Urinary bladder (tissue), 4 donors: ENCODE data around the gene NCAM1. TPM values are rescaled to one million over a fixed set of nuclear protein-coding genes. Genes with fewer than 3 reads are reported as not detected.
A peak's percentile ranks its signal among the peaks of the same experiment; 100 is the strongest.
"Not testable (repeated sequence)": the region's sequence is repeated elsewhere in the genome, so short reads cannot be mapped to it uniquely, and the experiment has no call there.

Experiments used
- DNase-seq: peaks from one replicate; pipeline ENCODE4 v3.0.0-alpha.2; 2015; ENCODE audit errors: extremely low spot score
- H3K27ac ChIP-seq: one replicate; pipeline ENCODE4 v1.5.1; 2013; ENCODE audit warnings: low read depth, mild to moderate bottlenecking, moderate library complexity
- H3K36me3 ChIP-seq: one replicate; pipeline ENCODE4 v1.6.1; 2013; ENCODE audit warnings: mild to moderate bottlenecking, moderate library complexity; ENCODE audit not compliant: insufficient read depth
- H3K4me1 ChIP-seq: one replicate; pipeline ENCODE4 v1.6.1; 2013; ENCODE audit warnings: mild to moderate bottlenecking, moderate library complexity; ENCODE audit not compliant: insufficient read depth
- H3K4me3 ChIP-seq: one replicate; pipeline ENCODE4 v1.5.1; 2013; ENCODE audit warnings: low read depth, low read length
- WGBS: extraction: QIAGEN DNeasy Blood & Tissue Kit; methylation state at CpG from one replicate; pipeline ENCODE4 v1.1.7; 2013; 5-methylcytosine and 5-hydroxymethylcytosine counted together
- polyA plus RNA-seq: library from polyadenylated mRNA; stranded (reverse); fragments of 200-250 nt; gene quantifications from one replicate; pipeline ENCODE4 v1.2.3, GENCODE V29; 2013
- total RNA-seq: library from RNA; depleted of rRNA; stranded (reverse); fragments of >200 nt; gene quantifications from one replicate; pipeline ENCODE4 v1.2.3, GENCODE V29; 2014
- donor health status: healthy with polysubstance abuse.
- donor health status: healthy.

Gene NCAM1
- total and polyA plus RNA-seq, 2 donors: 79.1 to 114 TPM

DNA sequence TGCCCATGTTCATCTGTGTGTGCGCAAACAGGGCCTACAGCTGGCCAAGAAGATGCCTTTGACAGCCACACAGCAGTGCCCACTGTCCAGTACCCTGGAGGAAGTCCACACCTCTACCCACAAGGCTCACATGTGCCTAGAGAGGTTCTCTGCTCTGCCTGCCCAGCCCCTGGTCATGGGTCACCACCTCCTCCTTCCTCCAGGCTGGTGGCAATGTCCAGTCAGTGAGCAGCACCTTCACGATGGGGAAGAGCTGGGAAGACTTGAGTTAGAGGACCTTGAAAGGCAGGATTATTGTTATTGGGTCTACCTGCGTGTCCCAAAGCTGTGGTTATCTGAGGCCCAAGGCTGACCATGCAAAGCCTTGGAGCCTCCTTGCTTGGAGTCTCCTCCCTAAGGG lies 324.8 kb downstream of the NCAM1 start:
- Histone ChIP-seq H3K4me1 (no peaks in the 10 kb centered on the region), H3K36me3 (no peaks in the 10 kb centered on the region), H3K27ac (no peak overlapping the region), H3K4me3 (no peak overlapping the region)
- DNase-seq: no peak
- WGBS: 98% methylated on average over 3 of the region's 3 CpGs

DNA sequence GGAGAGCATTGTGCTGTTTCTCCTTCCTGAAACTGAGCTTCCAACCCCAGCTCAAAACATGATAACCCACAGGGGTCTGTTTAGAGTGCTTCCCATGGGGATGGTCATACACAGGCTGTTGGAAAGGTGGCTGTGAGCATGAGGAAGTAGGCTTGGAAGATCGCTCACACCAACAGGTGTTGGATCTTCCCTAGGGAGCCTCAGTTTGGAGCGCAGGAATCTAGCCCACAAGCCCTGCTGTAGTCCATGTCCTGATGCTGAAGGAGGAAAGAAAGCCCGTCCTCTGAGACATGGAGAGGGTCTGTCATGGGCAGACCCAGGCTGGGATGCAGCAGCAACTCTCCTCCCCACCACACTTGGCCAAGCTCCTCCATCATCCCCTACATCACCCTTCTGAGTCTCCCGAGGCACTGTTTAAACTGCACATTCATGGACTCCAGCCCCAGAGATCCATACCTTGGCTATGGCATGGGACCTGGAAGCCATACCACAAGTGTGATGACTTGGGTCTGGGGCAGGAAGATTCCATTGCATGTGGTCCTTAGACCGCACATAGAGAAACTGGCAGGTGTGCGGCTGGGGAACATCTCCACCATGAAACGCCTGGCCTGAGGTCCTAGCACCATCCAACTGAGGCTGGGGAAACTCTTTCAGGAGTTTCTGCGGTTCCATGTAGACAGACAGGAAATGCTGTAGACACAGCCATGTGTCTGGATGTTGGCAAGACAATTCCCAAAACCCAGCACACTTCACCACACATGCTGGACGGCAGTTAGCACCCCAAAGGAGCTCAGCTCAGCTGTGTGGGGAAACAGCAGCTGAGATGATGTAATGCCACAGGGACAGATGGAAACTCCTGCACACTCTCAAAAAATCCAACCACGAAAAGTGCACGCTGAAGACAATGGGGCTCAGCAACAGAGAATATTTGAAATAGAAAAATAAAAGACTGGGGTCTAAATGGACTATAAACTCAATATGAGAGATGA lies 325.6 kb downstream of the NCAM1 start:
- WGBS: 75% methylated on average over 11 of the region's 11 CpGs
- H3K4me3 ChIP-seq: no peak overlapping the region
- H3K36me3 ChIP-seq: no peaks in the 10 kb centered on the region
- no peaks in the 10 kb centered on the region for H3K4me1 ChIP-seq
- no peak overlapping the region for H3K27ac ChIP-seq
- DNase-seq: no peak

DNA sequence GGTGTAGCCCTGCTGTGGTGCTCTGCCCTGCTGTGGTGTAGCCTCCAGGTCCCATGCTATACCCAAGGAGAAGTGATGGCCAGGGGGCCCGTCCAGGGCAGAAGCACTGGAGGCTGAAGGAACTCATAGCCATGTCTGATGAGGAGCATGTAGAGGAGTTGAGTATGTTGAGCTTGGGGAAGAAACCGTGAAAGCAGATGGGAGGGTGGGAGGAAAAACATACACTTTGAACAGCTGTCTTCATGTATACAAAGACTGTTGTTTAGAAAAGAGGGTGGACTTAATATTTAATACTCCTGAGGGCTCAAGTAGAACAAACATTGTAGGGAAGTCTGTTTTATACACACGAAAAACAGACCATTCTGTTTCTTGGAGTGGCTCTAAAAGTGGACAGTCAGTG lies 326.6 kb downstream of the NCAM1 start:
- H3K4me1 ChIP-seq: no peaks in the 10 kb centered on the region
- no peak overlapping the region for H3K27ac ChIP-seq
- 54% methylated on average over 3 of the region's 3 CpGs for WGBS
- no peaks in the 10 kb centered on the region for H3K36me3 ChIP-seq
- no peak for DNase-seq
- no peak overlapping the region for H3K4me3 ChIP-seq

DNA sequence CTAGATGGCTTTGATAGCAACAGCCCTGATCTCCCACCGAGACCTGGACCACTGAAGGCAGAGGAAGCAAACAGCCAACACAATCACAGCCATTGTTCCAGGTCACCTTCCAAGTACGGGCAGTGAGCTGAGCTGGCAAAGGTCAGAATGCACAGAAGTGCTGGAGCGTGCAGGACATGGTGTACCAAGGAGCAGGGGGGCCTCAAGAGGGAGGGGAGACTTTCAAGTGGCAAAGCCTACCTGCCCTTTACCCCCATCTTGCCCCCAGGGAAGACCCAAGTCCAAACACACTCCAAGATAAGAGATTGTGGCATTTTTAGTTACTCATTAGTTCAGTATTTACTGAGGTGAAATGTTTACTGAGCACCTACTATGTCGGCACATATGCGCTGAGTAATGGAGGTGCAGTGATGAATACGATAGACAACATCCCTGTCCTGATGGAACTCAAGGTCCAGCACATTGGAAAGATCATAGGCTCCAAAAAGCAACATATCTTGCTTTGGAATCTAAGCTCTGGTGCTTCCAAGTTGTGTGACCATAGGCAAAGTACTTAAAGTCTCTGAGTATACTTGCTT lies 327.2 kb downstream of the NCAM1 start:
- WGBS: 78% methylated on average over 6 of the region's 6 CpGs
- H3K27ac ChIP-seq: no peak overlapping the region
- H3K4me3 ChIP-seq: no peak overlapping the region
- DNase-seq: no peak
- H3K4me1 ChIP-seq: no peaks in the 10 kb centered on the region
- H3K36me3 ChIP-seq: no peaks in the 10 kb centered on the region

DNA sequence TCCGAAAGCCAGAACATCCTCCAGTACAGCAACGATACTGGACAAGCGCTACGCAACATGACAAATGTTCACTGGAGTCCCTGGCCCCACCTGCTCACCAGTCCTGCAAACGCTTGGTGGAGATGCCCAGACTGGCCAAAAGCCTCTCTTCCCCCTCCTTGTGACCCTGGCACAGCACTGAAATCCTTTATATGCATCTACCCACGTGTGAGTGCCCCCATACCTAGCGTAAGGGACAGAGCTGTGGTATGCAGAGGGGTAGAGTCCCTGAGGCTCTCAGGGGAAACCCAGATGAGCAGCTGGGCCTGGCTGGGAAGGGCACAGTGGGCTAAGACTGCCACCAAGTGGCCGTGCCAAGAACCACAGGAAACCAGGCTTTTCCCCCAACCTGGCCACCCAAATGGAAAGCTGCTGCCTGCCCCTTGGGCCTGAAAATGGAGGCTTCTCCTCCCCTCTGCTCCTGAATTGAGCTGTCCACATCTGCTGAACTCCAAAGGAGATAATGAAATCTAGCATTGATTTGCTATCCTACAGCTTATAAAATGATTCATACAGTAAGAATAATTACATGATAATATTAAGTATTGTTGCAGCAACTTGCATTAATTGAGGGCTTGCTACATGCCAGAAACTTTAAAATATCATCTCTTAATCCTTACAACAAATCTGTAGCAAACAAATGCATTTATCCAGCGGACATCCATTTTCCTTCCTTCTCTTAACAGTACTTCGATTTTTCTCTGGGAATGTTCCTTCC lies 328.4 kb downstream of the NCAM1 start:
- 65% methylated on average over 10 of the region's 10 CpGs for WGBS
- Histone ChIP-seq H3K27ac (no peak overlapping the region), H3K4me1 (no peaks in the 10 kb centered on the region), H3K36me3 (no peaks in the 10 kb centered on the region), H3K4me3 (no peak overlapping the region)
- peak; percentile 13 for DNase-seq

DNA sequence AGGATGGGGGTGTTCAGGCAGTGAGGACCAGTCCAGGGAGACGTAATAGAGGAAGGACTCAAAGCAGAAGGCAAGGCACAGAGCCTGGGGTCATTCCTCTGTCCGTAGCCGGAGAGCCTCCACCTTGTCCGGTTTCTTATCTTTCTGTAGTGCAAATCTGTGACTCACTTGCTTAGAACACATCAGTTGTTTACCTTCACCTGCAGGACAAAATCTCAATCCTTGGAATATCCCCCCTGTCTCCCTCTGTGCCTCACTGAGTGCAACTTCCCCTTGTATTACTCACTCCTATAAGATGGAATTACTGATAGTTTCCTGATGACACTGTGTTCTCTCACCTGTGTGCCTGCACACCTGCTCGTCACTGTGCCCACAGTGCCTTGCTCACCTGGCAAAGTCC lies 332.7 kb downstream of the NCAM1 start:
- H3K4me3 ChIP-seq: no peak overlapping the region
- no peaks in the 10 kb centered on the region for H3K4me1 ChIP-seq
- WGBS: 83% methylated on average over 5 of the region's 5 CpGs
- H3K36me3 ChIP-seq: no peaks in the 10 kb centered on the region
- DNase-seq: no peak
- no peak overlapping the region for H3K27ac ChIP-seq

DNA sequence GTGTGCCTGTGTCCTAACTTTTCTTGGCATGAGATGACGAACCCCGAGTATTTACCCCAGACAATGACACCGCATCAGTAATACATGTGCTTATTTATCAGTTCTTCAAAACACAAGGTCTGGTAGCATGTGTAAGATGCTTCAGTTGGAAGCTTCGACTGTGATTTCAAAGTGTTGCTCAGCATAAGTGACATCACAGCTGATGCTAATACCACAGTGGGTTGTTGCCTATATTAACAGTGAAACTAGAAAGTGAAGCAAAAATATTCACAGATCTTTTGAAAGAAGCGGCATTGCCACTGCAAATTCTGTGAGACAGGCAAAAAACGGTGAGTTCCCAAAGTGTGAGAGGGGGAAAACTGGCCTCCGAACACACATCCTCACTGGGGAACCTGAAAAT lies 334.8 kb downstream of the NCAM1 start:
- H3K4me3 ChIP-seq: no peak overlapping the region
- H3K27ac ChIP-seq: no peak overlapping the region
- H3K36me3 ChIP-seq: no peaks in the 10 kb centered on the region
- no peaks in the 10 kb centered on the region for H3K4me1 ChIP-seq
- 80% methylated on average over 7 of the region's 7 CpGs for WGBS
- DNase-seq: no peak

DNA sequence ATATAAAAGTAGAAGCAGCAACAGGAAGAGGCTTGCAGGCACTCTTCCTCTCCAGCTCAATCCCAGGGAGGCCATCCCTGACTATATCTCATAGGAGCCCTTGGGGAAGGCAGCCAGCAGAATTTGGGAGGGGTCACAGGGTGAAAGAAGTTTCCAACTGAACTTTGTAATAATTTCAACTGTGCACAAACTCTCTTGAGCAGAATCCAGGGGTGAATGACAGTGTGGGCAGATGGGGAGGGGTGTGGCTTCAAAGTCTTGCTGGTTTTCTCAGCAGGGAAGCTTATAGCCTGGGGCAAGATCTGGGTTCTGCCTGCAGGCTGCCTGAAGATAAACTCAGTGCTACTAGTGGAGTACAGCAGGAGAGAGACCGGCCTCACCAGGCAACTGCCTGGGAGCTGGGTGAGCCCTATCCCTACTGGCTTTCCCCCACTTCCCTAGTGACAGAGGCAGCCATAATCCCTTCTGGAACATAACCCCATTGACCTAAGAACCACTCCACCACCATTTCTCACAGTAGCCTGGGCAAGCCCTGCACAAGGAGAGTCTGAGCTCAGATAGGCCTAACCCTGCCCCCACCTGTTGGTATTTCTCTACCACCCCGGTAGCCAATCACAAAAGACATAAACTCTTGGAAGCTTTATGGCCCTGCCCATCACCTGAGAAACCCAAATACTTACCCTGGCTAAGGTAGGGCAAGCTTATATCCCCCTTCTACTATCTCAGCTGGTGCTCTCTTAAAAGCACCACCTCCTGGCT lies 335.4 kb downstream of the NCAM1 start:
- no peak overlapping the region for H3K27ac ChIP-seq
- 76% methylated on average over 2 of the region's 2 CpGs for WGBS
- no peak overlapping the region for H3K4me3 ChIP-seq
- H3K36me3 ChIP-seq: no peaks in the 10 kb centered on the region
- H3K4me1 ChIP-seq: no peaks in the 10 kb centered on the region
- DNase-seq: no peak

DNA sequence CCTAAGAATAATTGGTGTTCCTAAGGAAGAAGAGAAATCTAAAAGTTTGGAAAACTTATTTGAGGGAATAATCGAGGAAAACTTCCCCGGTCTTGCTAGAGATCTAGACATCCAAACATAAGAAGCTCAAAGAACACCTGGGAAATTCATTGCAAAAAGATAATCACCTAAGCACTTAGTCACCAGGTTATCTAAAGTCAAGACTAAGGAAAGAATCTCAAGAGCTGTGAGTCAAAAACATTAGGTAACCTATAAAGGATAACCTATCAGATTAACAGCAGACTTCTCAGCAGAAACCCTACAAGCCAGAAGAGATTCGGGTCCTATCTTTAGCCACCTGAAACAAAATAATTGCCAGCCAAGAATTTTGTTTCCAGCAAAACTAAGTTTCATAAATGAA lies 337.3 kb downstream of the NCAM1 start:
- 96% methylated on average over 3 of the region's 3 CpGs for WGBS
- H3K4me3 ChIP-seq, H3K27ac ChIP-seq, H3K4me1 ChIP-seq, H3K36me3 ChIP-seq, DNase-seq: not testable (repeated sequence)

DNA sequence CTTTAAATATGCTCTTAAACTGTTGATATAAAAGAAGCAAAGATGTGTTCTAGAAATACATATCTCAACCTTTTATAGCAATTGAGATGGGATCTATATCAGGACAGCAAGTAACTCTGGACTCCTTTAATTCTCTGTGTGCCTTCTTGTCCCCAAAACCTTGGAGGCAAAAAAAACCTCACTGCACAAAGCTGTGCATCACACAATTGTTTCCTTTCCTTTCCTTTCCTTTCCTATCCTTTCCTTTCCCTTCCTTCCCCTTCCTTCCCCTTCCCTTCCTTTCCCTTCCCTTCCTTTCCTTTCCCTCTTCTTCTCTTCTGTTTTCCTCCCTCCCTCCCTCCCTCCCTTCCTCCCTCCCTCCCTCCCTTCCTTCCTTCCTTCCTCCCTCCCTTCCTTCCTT lies 343.7 kb downstream of the NCAM1 start:
- Histone ChIP-seq H3K4me3 (no peak overlapping the region), H3K36me3 (no peaks in the 10 kb centered on the region), H3K4me1 (no peaks in the 10 kb centered on the region), H3K27ac (no peak overlapping the region)
- DNase-seq: no peak

DNA sequence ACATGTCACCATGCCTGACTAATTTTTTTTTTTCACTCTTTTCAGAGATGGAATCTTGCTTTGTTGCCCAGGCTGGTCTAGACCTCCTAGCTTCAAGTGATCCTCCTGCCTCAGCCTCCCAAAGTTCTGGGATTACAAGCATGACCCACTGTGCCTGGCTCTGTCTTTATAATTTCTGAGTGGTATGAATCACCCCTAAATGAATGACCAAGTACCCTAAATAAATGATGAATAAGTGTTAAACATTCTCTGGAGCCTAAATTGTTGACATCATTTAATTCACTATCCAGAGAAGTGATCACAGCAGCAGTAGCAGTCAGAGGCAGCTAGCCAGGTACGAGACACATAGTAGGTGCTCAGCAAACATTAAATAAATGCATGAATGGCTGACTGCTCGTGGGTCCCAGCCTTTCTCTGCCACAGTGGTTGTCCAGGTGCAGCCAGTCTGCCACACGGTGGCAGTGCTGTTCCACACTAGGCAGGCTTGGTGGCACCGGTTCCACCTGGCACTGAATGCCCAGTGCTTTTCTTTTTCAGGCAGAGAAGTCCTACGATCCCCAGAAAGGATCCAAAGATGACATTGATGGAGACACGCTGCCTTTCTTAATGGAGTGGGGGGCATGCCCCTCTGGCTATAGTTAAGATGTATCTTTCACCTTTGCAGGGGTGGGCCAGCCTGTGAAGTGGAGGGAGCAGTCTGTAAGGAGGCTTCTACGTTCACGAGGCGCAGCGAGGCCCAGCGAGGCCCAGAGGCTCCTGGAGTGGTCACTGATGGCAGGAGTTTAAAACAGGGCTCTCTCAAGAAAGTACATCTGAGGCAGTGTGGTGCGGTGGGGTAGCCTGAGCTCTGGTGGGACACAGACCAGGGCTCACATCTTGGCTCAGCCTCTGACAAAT lies 344.5 kb downstream of the NCAM1 start:
- Histone ChIP-seq H3K36me3 (no peaks in the 10 kb centered on the region), H3K4me1 (no peaks in the 10 kb centered on the region), H3K4me3 (no peak overlapping the region), H3K27ac (no peak overlapping the region)
- DNase-seq: no peak
- 41% methylated on average over 12 of the region's 12 CpGs for WGBS

DNA sequence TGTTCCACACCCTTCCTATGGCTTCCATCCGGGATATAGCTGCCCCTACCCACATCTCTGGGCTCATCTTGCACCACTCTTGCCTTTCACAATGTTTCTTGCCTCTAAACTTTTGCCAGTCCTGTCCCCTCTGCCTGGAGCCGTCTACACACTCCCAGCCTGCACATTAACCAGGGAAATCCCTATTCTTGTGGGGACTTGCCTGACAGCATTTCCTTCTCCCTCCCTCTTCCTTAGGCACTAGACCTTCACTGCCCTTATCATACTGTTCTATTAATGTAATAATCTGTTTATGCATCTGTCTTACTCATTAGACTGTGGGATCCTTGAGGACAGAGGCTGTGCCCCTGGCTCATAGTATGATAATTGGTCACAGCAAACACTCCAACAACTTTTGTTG lies 347.4 kb downstream of the NCAM1 start:
- Histone ChIP-seq H3K4me3 (no peak overlapping the region), H3K36me3 (no peaks in the 10 kb centered on the region), H3K4me1 (no peaks in the 10 kb centered on the region), H3K27ac (no peak overlapping the region)
- 63% methylated on average over 2 of the region's 2 CpGs for WGBS
- no peak for DNase-seq
